GM19467 (cell line): ENCODE results near the gene LHPP.
A peak's percentile ranks its signal among the peaks of the same experiment; 100 is the strongest.
"Not testable (repeated sequence)": the region's sequence is repeated elsewhere in the genome, so short reads cannot be mapped to it uniquely, and the experiment has no call there.

Experiments used
- ATAC-seq: cut with Tn5 transposase; IDR thresholded peaks from one replicate; pipeline ENCODE4 v1.9.1; 2021; ENCODE audit warnings: mild to moderate bottlenecking, moderate library complexity; ENCODE audit not compliant: unreplicated experiment

LHPP gene

GRCh38 chr10:124461642-124462347 lies at the start of gene LHPP:
LHPP (plus strand) TSS chr10:124461823; CDS start chr10:124461863, 40 bp downstream.
- peak; percentile 94 for ATAC-seq

- no peak for ATAC-seq
Observed at GRCh38 chr10:124414076-124414475, 47.5 kb upstream of the LHPP start.

- no peak for ATAC-seq
Observed at GRCh38 chr10:124415210-124415609, 46.4 kb upstream of the LHPP start.

GRCh38 chr10:124416733-124417132 lies 44.9 kb upstream of the LHPP start:
- no peak for ATAC-seq

- peak; percentile 28 for ATAC-seq
Observed at GRCh38 chr10:124417895-124418725, 43.5 kb upstream of the LHPP start.

GRCh38 chr10:124418726-124419501 lies 42.7 kb upstream of the LHPP start, which contains the start of gene OAT:
OAT (minus strand) TSS chr10:124418923; CDS start chr10:124412171, 6,752 bp downstream.
- ATAC-seq, result peak; percentile 94

GRCh38 chr10:124419635-124420034 lies 42.0 kb upstream of the LHPP start:
- no peak for ATAC-seq

- no peak for ATAC-seq
Observed at GRCh38 chr10:124420254-124420653, 41.4 kb upstream of the LHPP start.

- ATAC-seq, result no peak
Observed at GRCh38 chr10:124422742-124423141, 38.9 kb upstream of the LHPP start.

GRCh38 chr10:124423813-124424212 lies 37.8 kb upstream of the LHPP start:
- ATAC-seq, result no peak

- ATAC-seq, result no peak
Observed at GRCh38 chr10:124425227-124425962, 36.2 kb upstream of the LHPP start.

- no peak for ATAC-seq
Observed at GRCh38 chr10:124428207-124428777, 33.3 kb upstream of the LHPP start.

GRCh38 chr10:124429576-124429975 lies 32.0 kb upstream of the LHPP start:
- no peak for ATAC-seq

GRCh38 chr10:124430077-124430476 lies 31.5 kb upstream of the LHPP start:
- ATAC-seq, result no peak

- no peak for ATAC-seq
Observed at GRCh38 chr10:124433461-124433860, 28.2 kb upstream of the LHPP start.

GRCh38 chr10:124435683-124436082 lies 25.9 kb upstream of the LHPP start:
- ATAC-seq, result not testable (repeated sequence)

GRCh38 chr10:124436191-124436638 lies 25.4 kb upstream of the LHPP start:
- no peak for ATAC-seq

- ATAC-seq, result not testable (repeated sequence)
Observed at GRCh38 chr10:124441694-124442093, 19.9 kb upstream of the LHPP start.

- ATAC-seq, result no peak
Observed at GRCh38 chr10:124446830-124447750, 14.5 kb upstream of the LHPP start.
